ENCODE measurements around the gene SLC7A4.

GRCh38 chr22:20990184-20991180, 41.9 kb downstream of the SLC7A4 start:
- TF ChIP-seq POLR2AphosphoS5 (IDR thresholded peaks at IDR 0.05) (no peak), POLR2A (IDR thresholded peaks at IDR 0.05) (no peak), CTCF (IDR thresholded peaks at IDR 0.05) (no peak), EP300 (IDR thresholded peaks at IDR 0.05) (no peak)

All from gastroesophageal sphincter (tissue), 3 donors.